ENCODE data around the gene MN1.

DNA sequence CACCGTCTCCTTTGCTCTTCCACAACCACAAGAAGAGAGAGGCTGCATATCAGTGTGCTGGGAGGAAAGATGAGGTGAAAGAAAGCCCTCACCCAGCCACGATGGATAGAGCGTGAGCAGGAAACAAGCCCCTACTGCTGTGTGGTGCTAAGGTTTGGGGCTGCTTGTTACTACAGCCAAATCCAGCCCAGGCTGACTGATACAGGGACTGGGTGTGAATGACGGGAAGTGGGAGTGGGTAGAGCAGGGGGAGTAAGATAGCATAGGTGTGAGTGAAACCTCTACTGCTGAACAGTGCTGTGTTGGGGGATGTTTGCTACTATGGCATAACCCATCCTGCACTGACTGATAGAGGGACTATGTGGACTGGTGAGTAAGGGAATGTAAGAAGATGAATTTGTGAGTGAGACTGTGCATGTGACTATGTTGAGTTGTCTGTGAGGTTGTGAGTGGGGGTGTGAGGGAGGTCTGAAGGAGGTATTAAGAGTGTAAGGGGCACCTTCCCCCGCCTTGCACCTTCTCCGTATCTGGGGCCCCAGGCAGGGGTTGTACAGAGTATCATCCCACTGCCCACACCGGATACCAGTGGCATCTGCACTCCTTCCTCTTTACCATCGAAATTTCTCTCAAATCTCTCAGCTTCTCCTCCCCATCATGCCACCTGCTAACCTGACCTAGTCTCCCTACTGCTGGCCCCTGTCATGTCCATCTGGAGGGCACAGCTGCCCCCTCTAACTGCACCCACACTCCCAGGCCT lies 91.5 kb downstream of the MN1 start:
- TF ChIP-seq, protein P1, sequence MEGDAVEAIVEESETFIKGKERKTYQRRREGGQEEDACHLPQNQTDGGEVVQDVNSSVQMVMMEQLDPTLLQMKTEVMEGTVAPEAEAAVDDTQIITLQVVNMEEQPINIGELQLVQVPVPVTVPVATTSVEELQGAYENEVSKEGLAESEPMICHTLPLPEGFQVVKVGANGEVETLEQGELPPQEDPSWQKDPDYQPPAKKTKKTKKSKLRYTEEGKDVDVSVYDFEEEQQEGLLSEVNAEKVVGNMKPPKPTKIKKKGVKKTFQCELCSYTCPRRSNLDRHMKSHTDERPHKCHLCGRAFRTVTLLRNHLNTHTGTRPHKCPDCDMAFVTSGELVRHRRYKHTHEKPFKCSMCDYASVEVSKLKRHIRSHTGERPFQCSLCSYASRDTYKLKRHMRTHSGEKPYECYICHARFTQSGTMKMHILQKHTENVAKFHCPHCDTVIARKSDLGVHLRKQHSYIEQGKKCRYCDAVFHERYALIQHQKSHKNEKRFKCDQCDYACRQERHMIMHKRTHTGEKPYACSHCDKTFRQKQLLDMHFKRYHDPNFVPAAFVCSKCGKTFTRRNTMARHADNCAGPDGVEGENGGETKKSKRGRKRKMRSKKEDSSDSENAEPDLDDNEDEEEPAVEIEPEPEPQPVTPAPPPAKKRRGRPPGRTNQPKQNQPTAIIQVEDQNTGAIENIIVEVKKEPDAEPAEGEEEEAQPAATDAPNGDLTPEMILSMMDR (IDR thresholded peaks at IDR 0.05): no peak
- TF ChIP-seq POLR2A (IDR thresholded peaks at IDR 0.05): no peak
